Stimulated activated CD4-positive, alpha-beta T cell treated with anti-CD3 and anti-CD28 coated beads, Interleukin-4, amount 100 ng/mL, for 1 hour (primary cell): Measurements from ENCODE around the gene COG8.

ENCODE experiments used
- DNase-seq: peaks from one replicate; pipeline ENCODE4 v3.0.0-alpha.2; 2020

The COG8 gene

DNA sequence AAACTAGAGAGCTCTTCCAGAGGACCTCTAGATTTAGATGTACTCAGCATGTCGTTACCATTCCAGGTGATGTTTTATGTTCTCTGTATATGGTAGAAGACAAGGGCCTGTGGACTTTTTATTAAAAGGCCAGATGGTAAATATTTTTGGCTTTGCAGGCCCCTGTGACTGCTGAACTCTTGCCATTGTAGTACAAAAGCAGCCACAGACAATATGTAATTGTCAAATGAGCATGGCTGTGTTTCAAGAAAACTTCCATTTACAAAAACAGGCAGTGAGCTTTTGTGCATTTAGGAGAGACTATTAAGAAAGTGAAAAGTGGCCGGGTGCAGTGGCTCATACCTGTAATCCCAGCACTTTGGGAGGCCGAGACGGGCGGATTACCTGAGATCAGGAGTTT is 4.8 kb upstream of the COG8 start:
- DNase-seq = no peak

DNA sequence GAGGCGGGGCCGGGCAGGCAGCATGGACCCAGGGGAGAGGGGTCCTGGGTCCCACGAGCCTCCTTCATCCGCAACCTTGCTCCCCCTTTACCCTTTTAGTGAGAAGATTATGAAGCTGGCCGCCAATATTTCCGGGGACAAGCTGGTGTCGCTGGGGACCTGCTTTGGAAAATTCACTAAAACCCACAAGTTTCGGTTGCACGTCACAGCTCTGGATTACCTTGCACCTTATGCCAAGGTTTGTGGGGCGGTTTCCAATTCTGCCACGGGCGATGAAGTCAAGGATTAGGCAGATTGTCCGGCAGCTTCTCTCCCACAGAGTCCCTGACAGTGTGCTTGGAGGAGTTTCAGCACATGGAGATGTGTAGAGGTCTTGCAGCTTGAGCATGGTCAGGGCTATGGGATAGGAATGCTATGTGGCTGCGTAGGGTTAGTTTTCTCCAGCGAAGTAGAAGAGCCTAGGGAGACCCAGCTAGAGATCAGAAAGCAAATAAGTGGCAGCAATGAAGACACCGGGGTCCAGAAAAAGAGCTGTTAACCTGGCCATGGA is 806 bp upstream of the COG8 start:
- DNase-seq = no peak

DNA sequence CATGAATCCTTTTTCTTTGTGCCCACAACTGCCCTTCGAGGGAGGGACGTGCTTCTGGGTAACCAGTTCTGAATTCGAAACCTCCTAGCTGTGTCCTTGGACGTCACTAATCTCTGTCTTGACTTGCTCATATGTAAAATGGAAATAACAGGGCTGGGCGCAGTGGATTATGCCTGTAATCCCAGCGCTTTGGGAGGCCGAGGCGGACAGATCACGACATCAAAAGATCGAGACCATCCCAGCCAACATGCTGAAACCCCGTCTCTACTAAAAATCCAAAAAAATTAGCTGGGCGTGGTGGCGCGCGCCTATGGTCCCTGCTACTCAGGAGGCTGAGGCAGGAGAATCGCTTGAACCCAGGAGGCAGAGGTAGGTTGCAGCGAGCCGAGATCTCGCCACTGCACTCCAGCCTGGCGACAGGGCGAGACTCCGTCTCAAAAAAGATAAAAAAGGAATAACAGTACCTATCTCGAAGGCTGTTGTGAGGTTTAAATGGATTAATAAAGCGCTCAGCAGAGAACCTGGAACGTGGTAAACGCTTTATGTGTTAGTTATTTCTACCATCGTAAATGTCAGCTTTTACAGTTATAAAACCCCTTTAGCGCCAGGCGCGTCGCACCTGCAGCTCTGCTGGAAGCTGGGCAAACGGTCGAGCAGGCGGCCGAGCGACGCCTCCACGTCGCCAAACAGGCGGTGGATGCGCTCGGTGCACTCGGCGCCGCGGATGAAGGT is 641 bp downstream of the COG8 start:
- no peak for DNase-seq

DNA sequence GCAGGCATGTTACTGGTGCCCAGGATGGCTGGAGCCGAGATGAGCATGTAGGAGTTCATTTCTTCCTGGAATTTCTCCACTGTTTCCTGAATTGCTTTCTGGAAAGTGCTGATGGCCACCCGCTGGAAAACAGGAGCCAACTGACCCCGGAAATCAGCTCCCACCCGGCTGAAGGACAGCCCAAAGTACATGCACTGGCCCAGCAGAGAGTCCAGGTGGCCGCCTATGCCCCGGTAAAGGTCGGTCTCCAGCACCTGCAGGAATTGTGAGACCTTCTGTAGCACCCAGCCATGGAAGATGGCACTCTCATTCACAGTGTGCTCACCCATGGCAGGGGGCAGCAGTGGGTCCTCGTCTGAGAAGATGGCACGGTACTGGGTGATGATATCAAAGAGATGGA is 4.7 kb downstream of the COG8 start:
- no peak for DNase-seq

DNA sequence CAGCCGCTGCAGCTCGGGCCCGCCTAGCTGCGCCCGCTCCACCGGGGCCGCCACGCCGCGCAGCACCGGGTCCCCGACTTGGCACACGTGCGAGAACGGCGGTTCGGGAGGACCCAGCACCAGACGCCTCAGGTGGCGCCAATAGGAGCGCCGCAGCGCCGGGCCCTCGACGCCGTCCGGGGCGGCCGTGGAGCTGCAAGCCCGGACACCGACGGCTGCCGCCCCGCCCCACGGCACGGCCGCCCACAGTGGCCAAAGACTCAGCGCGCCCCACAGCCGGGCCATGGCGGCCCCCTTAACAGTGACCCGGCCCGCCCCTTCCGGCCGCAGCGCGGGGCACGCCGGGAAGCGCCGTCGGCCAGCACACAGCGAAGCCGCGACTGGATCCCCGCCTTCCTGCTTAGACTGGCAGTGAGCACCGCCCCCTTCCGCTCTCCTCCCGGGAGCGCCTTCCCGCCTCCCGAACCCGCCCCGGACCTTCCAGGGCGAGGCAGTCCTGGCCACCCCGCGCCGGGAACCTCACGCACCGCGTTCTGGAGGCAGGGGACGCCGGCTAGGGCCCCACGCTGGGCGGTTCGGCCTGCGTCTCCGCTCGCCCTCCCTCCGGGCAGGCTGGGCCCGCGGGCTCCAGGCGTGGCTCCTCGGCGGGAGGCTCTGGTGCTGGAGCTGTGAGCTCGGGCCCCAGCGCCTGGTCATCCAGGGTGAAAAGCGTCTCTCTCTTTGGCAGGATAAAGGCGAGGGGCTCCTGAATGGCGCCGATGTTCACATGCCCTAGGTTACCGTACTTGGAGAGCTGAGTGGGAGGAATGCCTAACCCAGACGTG is 8.9 kb downstream of the COG8 start, which contains the start of gene PDF:
Gene PDF, minus strand, starts transcription at position 303 of the 824 bp plus-strand sequence. Its CDS starts 18 bp downstream, at position 285.
- peak; percentile 84 for DNase-seq

DNA sequence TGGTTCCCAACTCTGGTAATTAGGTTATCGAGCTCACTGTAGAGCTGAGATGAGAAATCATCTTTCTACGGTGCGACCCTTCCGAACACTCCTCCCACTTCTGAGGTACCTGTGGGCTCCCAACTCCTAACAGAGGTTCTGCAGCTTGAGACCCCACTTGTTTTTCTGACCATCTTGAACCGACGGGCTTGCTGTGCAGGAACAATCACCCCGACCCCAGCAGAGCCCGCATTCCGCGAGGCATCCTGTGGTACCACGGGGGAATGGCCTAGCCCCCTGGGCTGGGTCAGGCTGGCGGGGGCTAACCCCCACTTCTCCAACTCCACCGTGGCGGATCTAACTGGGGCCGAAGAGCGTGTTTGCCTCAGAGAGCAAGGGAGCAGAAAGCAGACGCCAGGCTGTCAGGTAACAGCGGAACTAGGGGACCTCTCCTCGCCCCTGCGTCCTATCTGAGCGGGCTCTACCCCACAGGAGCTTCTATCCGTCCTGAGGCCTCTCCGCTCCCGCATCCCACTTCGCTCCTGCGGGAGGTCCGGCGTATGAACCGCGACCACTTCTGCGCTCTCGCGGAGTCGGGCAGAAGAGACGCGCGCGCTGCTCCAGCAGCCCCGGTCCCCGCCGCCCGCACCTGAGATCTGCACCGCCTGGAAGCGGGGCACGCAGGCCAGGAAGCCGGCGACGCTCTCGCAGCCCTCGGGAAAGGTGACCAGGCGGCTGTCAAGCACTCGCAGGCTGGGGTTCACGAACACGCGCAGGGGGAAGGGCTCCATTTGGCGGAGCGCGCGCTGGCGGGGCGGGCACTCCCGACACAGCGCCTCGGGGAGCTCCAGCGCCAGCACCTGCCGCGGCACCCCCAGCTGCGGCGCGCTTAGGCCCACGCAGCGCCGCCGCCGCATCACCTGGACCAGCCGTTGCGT is 9.7 kb downstream of the COG8 start:
- DNase-seq = peak; percentile 57

DNA sequence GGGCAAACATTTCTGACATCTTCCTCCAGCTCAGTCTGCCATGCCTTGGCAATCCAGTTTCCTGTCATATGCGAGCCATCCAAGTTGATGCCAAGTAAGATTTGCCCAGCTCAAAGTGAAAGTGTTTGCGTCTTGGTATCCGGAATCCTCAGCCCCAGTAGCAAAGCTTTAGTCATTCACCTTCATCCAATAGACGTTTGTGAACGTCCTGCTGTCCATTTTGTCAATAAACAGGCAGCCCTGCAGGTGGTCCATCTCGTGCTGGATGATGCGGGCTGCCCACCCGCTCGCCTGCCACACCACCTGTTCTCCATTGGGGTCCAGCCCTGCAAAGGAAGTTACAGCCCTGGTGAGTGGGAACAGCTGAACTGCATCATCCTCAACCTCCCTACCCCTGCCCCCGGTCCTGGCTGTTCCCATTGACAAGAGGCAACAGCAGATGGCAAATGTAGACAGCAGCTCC is 10.5 kb downstream of the COG8 start:
- DNase-seq = no peak

DNA sequence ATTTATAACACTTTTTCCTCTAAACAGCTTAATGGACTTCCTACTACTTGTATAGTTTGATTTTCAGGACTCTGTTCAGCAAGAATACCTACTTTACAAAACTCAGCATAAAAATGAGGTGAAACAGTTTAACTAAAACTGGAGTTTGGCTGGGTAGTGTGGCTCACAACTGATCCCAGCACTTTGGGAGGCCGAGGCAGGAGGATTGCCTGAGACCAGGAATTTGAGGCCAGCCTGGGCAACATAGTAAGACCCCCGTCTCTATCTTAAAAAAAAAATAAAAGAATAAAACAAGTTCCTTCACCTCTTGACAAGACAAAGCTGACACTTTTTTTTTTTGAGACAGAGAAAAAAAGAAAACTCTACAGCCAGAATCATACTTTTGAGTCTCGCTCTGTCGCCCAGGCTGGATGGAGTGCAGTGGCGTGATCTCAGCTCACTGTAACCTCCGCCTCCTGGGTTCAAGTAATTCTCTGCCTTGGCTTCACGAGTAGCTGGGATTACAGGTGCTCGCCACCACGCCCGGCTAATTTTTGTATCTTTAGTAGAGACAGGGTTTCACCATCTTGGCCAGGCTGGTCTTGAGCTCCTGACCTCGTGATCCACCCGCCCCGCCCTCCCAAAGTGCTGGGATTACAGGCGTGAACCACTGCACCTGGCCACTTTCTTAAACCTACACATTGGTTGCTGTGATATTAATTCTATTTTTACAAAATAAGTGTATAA is 11.6 kb downstream of the COG8 start:
- no peak for DNase-seq

DNA sequence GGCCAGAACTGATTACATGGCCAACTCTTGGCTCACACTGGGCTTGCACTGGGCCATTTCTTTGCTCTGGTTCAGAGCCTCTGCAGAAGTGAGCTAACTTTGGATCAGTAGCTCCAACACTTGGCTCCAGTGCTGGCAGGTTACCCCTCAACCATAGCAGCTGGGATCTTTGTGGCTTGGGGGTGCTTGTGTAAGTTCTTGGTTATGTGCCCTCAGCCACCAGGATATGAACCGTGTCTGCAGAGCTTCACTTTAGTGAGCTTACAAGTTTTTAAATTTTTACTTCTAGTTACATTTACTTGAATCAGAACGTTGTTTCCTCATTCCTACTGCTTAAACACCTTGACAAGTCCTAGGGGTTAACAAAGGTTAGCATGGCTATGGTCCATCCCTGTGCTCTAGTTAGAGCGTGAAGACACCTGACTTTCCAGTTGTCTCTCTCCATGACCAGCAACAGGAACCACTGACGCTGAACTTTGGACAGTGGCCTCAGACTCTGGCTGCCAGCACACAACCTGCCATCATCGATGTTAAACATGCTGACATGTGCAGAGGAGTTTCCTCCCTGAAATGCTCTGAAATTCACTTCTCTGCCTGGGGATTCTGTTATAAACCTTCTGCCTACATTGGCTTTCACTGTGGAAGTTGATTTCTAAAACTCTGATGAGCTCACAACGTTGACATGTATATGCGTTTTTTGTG is 13.0 kb downstream of the COG8 start:
- DNase-seq = no peak

DNA sequence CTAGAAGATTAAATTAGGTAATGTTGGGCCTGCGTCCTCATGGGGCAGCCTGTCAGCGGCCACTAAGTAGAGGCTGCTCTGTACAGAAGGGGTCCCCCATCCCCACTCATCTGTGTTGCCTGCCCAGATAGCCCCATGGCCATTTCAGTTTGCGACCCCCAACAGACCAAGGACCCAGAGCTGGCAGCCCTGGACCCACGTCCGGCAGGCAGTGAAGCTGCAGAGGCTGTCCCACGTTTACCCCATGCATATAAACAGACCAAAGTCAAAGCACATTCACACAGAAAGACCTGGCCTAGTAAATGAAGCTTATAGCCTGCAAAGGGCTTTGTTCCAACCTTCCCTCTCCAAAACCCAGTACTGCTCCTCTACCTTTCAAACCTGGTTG is 13.6 kb downstream of the COG8 start:
- DNase-seq = no peak

DNA sequence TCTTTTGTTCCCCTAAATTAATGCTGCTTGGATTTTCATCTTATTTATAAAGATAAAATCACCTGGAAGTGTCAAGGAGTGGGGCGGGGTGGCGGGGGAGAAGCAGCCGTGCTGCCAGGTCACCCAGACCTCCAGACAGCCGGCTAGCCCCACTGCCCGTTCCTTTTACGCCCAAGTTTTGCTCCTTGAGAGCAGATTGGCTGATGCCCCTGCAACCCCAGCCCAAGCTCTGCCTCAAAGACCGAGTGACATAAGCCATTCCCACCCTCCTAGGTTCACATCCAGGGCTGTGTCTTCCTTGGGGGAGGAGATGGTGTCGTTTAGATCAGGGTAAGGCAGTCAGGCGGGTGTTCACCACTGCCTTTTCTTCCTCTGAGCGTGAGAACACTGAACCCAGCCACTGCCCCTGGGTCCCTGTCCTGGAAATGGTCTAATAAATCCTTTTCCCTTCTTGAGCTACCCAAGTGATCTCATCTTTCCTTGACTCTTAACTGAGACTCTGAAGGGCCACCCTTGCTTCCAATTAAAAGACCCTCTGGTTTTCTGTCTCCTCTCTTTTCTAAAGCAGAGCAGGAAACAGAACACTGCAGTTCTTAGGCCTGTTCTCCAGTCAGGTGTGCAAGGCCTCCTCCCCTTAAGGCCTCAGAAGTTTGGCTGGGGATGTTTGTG is 14.6 kb downstream of the COG8 start:
- no peak for DNase-seq

DNA sequence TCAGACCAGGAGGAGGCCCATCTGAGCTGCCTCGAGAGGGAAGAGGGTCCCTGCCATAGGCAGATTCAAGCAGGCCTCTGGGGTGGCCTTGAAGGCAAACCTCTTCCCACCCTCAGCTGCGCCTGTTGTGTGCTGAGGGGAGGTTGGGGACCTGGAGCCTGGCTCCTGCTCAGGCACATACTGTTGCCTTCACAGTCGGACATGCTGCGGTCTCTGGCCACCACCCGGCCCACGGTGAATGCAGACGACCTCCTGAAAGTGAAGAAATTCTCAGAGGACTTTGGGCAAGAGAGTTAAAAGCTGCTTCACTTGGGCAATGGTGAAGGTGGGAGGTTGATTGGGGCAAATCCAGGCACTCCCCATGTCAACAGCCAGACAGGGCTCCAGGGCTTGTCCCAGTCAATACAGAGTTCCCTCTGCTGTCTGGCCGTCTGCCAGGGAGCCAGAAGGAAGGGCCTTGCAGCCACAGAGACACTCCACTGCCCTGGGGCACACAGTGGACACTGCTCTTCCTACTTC is 15.3 kb downstream of the COG8 start:
- no peak for DNase-seq

DNA sequence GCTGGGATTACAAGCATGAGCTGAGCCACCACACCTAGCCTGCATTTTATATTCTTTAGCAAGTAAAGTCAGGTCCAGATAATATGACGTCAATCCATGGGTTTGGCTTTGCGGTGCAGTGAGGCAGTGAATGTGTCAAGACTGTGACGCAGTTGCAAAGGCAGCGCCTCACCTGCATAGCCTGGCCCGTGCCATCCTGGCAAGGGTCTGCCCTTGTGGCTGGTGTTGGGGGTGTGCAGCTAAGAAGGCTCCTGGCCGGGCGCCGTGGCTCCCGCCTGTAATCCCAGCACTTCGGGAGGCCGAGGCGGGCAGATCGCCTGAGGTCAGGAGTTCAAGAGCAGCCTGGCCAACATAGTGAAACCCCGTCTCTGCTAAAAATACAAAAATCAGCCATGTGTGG is 15.9 kb downstream of the COG8 start:
- no peak for DNase-seq

DNA sequence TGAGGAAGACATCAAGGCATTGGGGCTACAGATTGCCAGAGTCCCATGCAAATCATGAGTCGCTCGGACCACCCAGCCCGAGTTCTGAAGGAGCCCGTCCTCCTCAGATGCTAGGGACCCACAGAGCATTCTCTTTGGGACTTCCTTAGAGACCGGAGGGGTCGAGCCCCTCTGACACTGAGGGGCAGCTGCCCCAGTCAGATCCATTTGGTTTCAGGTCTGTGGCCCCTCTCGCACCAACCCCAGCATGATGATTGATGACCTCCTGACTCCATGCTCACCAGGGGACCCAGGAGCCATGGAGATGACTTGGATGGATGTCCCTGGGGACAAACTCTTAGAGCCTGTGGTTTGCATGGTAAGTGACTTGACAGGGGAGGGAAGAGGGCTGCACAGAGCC is 17.0 kb downstream of the COG8 start:
- no peak for DNase-seq

DNA sequence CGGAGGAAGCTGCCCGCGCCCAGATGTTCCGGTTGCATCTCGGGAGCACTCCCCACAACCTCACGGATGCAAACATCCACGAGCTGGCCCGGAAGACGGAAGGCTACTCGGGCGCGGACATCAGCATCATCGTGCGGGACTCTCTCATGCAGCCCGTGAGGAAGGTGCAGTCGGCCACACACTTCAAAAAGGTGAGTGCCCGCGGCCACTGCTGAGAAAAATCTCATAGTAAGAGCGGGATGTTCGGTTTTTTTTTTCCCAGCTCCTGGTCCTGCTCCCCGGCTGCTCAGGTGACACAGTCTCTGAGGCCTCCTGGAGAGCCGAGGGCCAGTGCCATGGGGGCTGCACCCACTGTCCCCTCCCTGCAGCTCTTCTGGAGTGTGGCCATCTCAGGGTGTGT is 18.3 kb downstream of the COG8 start:
- no peak for DNase-seq

DNA sequence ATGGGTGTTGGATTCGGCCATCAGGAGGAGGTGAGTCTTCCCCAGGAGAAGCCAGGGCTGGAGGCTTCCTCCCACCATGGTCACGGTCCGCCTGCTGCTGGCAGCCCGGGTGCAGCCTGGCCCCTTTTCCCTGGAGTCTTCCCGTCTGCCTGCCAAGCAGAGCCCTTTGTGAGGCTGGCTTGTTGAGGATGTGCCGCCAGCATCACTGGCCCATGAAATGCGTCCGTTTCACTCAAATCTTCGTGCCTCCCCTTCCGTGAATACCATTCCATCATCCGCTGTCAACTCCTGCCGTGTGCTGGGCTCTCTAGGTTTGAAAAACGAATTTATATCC is 18.7 kb downstream of the COG8 start:
- DNase-seq = no peak

DNA sequence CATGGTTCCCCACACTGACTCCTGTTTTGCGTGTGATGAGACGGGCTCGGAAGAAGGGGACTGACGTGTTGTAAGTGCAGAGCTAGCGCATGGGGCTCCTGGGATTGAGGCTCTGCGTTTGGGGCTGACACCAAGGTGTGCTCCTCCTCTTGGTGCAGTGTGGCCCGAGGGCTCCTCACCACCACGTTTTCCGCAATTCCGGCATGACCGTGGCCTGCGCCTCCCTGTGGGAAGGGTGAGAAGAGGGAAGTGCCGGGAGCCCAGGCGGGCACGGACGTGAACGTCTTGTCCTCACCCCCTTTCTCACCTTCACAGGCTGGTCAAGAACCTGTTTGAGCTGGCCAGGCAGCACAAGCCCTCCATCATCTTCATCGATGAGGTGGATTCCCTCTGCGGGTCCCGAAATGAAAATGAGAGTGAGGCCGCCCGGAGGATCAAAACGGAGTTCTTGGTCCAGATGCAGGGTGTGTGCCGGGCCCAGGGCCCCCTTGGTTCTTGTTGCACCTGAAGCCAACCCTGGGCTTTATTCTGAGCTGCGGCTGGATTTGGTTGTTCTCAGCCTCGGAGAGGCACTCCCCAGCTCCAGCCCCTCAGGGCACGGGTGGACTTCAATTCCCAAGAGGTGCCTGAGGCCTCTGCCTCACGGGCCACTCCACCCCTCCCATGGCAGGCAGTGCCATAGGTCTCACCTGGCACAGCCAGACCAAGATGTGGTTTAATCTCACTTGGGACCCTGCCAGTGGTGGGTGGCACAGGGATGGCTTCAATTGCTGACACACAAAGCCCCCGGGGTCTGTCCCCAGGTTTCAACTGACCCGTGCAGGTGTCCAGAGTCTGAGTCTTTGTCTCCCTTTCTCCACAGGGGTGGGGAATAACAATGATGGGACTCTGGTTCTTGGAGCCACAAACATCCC is 19.3 kb downstream of the COG8 start:
- DNase-seq = no peak

DNA sequence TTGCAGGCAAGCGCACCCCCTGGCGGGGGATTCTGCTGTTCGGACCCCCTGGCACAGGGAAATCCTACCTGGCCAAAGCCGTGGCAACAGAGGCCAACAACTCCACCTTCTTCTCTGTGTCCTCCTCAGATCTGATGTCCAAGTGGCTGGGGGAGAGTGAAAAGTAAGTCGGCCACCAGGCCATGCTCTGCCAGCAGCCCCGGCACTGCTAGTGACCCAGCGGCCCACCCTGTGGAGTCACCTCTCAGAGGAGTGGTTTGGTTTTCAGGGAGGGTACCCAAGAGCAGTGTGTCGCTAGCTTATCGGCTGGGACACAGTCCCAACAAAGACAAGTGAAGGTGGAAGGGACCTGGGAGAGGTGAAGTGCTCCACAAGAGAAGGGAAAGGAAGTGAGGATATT is 20.0 kb downstream of the COG8 start:
- DNase-seq = no peak

DNA sequence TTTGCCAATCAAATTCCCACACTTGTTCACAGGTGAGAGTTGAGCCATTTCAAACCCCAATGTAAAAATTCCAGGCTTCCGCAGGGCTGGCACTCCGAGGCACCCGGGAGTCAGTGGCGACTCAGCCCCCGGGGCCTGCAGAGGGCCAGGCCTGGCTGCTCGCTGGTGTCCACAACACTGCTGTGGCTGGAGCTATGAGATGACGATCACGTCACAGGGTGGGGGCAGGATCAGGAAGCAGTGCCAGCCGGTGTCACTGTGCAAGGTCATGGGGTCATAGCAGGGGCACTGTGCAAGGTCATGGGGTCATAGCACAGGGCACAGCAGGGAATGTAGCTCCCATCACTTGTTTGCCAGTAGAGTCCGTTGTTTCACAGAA is 20.5 kb downstream of the COG8 start:
- no peak for DNase-seq
